ENCODE results near the gene AHDC1. TPM values are rescaled to one million over a fixed set of nuclear protein-coding genes. Genes with fewer than 3 reads are reported as not detected.

The AHDC1 gene
- total and polyA plus RNA-seq, 10 of the 15 experiments (the other 5 are each of a cell fraction or from before 2014, with no cell fraction given) = 0.21 to 13.0 (median 1.4) TPM

DNA sequence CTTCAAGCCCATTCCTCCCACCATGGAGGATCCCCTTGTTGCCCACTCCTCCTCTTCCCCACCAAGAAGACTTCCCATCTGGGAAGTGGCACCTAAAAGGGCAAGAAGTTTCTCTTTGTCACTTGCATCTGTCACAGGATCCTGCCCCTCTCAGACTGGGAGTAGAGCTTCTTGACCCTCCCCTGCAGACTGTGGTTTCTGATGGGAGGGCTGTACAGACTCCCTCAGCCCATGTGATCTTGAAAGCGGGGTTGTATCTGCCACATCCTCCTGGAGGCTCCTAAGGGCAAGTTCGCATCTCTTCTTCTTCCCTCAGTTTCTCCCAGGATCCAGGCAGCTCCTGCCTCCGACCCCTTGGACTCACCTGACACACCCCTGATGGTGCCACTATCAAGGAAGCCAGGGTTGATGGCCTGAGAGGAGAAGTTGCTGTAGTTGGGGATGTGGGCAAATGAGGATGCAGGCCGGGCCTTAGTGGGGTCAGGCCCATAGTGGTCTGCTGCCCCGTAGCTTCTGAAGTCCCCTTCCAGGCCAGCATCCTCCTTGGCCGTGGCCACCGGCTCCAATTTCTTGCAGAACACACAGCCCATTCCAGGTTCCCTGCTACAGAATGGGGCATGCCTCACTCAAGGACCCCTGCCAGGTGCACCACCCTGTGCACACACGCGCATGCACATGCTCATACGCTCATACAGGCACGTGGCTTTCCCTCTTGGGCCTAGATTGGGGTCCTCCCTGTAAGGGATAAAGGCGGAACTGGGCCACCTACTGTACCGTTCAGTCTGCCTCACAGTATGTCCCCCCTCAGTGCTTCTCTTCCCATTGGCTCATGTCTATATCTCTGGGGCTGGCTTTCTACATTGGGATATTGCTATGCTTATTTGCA, 19.6 kb upstream of the AHDC1 start (continued):
- TF ChIP-seq MAX (IDR thresholded peaks at IDR 0.05; ENCODE audit: low read depth, low read length) = no peak
- TF ChIP-seq, protein P1, sequence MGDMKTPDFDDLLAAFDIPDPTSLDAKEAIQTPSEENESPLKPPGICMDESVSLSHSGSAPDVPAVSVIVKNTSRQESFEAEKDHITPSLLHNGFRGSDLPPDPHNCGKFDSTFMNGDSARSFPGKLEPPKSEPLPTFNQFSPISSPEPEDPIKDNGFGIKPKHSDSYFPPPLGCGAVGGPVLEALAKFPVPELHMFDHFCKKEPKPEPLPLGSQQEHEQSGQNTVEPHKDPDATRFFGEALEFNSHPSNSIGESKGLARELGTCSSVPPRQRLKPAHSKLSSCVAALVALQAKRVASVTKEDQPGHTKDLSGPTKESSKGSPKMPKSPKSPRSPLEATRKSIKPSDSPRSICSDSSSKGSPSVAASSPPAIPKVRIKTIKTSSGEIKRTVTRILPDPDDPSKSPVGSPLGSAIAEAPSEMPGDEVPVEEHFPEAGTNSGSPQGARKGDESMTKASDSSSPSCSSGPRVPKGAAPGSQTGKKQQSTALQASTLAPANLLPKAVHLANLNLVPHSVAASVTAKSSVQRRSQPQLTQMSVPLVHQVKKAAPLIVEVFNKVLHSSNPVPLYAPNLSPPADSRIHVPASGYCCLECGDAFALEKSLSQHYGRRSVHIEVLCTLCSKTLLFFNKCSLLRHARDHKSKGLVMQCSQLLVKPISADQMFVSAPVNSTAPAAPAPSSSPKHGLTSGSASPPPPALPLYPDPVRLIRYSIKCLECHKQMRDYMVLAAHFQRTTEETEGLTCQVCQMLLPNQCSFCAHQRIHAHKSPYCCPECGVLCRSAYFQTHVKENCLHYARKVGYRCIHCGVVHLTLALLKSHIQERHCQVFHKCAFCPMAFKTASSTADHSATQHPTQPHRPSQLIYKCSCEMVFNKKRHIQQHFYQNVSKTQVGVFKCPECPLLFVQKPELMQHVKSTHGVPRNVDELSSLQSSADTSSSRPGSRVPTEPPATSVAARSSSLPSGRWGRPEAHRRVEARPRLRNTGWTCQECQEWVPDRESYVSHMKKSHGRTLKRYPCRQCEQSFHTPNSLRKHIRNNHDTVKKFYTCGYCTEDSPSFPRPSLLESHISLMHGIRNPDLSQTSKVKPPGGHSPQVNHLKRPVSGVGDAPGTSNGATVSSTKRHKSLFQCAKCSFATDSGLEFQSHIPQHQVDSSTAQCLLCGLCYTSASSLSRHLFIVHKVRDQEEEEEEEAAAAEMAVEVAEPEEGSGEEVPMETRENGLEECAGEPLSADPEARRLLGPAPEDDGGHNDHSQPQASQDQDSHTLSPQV (IDR thresholded peaks at IDR 0.05) = no peak
- TF ChIP-seq MYC (IDR thresholded peaks at IDR 0.05; ENCODE audit: insufficient read depth, insufficient read length, insufficient replicate concordance, low read length, severe bottlenecking) = no peak
- TF ChIP-seq PAX8 (IDR thresholded peaks at IDR 0.05) = no peak
- TF ChIP-seq SREBF1 (IDR thresholded peaks at IDR 0.05; ENCODE audit: low read length) = no peak
- 0 out of 2 replicates have a peak, but pooled peaks have one; percentile 3 for TF ChIP-seq SIN3A (IDR thresholded peaks at IDR 0.05; ENCODE audit: low read depth, low read length)
- no peak for TF ChIP-seq TCF12 (IDR thresholded peaks at IDR 0.05; ENCODE audit: low read depth, low read length)
- TF ChIP-seq ZNF217 (IDR thresholded peaks at IDR 0.05) = no peak
